Glomerular visceral epithelial cell (primary cell): ENCODE results near the gene EPS15.
A peak's percentile ranks its signal among the peaks of the same experiment; 100 is the strongest.
"Not testable (repeated sequence)": the region's sequence is repeated elsewhere in the genome, so short reads cannot be mapped to it uniquely, and the experiment has no call there.

Experiments used
- DNase-seq: peaks from one replicate; pipeline ENCODE4 v3.0.0-alpha.2; 2016; ENCODE audit errors: extremely low spot score

Gene EPS15

DNA sequence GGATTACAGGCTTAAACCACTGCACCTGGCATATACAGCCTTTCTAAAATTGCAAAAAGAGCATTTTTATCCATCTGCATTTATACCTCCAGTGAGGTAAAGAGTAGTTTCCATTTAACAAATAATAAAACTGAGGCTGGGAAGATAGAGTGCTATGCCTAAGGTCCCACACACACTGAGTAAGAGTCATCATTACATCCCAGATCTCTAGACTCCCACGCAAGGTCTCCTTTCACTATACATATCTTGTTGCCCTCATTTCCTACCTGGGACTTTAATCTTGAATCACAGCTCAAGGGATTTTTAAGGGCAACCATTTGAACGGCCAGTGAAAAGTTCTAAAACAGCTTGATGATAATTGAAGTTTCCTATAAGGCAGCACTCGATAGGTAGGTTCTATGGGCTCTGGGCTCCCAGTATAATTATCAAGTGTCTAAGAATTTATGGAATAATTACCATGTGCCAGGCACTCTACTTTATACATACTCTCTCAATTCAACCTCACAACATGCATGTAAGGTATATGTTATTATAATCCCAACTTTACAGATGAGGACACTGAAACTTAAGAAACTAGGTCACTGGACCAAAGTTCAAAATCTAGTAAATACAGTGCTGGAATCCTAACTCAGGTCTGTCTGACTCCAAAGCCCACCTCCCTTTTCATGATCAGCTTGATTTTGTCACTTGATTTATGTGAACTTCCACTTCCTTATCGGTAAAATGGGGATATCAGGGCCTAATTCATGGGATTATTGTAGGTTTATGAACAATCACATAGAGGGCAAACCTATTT lies 23.3 kb upstream of the EPS15 start:
- DNase-seq: no peak

DNA sequence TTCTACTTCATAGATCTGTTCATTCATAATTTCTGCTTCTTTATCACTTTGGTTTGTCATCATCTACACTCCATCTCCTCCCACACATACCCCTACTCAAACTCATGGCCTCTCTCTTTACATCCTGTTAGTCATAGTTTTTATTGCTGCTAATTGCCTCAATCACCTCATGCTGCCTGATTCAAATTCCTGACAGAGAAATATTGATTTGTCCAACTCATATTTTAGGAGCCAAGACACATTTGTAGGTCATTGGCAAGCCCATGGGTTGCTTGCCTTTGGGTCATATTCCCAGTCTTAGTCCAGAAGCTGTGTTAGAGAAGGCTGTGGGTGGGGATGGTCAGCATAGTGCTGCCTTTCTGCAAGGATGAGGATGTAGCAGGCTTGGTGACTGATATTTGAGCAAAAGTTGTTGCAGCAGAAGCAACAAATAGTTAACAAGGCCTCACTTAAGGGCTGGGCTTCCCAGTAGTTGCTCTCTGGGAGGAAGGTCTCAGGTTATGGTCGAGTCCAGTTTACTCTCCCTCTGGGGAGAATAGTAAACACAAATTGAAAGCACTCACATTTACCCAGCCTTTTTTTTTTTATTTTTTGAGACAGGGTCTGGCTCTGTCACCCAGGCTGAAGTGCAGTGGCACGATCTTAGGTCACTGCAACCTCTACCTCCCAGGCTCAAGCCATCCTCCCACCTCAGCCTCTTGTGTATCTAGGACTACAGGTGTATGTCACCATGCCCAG lies 22.4 kb upstream of the EPS15 start:
- no peak for DNase-seq

DNA sequence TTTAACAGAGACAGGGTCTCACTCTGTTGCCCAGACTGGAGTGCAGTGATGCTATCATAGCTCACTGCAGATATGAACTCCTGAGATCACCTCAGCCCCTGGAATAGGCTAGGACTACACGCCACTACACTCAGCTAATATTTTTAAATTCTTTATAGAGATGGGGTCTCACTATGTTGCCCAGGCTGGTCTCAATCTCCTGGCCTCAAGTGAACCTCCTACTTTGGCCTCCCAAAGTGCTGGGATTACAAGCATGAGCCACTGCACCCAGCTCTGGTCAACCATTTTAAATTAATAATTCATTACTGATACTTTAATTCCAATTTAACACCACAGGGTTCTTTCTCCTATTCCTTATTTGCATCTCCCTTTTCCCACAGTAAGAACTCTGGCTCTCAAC lies 18.5 kb upstream of the EPS15 start:
- DNase-seq: no peak

DNA sequence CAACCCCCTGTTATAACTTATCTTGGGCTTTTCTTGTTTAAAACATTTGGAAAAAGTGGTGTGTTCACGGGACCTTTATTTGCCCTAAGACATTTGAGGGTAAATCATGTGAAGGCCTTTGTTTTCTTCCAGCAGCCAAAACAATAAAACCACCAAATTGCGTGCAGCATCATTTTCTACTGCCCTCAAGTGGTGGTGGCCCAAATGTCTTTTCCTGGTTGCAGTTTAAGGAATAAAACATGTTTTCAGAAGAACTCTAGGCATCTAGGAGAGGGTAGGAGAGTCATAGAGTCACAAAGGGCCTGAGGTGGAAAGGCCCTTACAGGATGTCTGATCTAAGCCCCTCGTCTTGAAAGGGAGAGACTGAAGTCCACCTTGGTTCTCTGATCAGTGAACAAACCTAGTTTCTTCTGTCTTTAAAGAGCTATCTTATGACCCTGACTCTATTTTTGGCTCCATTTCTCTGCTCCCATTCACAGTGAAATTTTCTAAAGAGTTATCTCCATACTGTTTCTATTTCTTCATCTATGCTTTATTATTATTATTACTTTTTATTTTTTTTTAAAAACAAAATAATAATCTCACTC lies 16.0 kb upstream of the EPS15 start:
- DNase-seq: peak; percentile 60

DNA sequence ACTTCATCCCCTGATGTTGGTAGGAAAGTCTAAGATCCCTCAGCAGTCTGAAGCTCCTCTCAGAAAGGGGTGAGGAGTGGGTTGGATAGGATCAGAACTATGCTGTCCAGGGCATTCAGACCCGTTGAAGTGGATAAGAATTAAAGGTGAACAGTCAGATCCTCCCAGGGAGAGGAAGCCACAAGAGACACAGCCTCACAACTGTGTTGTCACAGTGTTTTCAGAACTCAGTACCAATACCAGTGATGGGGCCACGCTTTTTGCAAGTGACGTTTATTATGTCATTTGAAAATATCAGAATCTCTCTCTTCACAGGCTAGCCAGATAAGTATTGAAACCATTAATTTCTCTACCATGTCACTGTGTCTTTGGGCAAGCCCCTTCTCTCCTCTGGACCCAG lies 15.4 kb upstream of the EPS15 start:
- no peak for DNase-seq

DNA sequence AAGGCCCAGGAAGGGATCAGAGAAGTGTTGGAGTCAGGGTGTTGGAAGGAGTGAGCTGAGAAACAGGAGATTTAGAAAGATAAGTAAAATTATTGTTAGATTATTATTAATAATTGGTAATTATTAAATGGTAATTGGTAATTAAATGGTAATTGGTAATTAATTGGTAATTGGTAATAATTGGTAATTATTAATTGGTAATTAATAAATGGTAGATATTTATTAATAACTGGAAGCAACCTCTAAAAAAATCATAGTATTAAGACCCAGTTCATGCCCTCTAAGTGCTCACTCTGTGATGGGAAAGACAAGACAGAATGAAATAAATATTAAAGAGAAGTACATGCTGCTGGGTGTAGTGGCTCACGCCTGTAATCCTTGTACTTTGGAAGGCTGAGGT lies 13.8 kb upstream of the EPS15 start:
- DNase-seq: no peak

DNA sequence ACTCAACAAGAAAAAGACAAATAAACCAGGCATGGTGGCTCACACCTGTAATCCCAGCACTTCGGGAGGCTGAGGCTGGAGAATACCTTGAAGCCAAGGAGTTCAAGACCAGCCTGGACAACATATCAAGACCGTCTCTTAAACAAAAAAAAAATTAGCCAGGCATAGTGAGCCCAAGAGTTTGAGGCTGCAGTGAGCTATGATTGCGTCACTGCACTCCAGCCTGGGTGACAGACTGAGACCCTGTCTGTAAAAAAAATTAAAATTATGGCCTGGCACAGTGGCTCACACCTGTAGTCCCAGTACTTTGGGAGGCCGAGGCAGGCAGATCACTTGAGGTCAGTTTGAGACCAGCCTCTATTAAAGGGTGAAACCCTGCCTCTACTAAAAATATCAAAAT lies 11.4 kb upstream of the EPS15 start:
- DNase-seq: not testable (repeated sequence)

DNA sequence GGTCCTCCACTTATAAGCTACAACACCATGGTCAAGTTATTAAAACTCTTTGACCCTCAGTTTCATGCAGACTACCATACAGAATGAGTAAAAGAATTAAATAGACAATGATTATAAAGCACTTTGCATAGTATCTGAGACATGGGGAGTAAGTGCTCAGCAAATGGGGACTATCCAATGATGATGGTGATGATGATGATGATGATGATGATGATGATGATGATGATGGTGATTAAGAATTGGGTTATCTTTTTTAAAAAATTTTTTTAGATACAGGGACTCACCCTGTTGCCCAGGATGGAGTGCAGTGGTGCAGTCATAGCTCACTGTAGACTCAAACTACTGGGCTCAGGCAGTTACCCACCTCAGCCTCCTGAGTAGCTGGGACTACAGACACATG lies 8.1 kb upstream of the EPS15 start:
- DNase-seq: no peak

DNA sequence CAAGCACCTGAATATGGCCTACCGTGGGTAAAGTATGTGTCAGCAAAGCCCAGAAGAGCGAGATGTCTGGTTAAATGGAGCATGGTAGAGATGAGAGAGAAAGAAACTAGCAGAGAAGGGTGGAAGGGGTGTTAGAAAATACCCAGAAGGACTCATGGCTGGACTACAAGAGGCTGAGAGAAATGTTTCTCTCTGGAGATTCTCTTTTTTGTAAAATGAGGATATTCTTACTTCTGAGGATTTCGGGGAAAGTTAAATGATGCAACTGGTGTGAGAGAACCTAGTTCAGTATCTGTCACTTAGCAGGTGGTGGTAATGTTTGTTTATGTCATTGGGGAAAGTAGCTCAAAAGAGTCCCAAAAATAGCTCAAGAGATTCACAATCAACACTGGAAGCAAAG lies 7.2 kb upstream of the EPS15 start:
- DNase-seq: no peak

DNA sequence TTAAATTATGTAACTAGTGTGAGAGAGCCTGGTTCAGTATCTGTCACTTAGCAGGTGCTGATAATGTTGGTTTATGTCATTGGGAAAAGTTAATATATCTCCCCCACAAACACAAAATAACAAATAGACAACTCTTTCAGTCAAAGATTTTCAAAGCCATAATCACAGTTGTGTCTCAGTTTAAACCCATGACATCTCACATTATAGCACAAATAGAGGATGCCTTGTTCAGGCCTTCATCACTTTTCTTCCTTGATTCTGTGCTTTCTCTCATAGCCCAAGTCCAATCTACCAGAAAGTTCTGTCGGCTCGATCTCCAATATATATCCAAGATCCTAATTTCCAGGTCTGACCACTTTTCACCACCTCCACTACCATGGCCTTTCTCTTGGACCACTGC lies 6.2 kb upstream of the EPS15 start:
- DNase-seq: no peak

DNA sequence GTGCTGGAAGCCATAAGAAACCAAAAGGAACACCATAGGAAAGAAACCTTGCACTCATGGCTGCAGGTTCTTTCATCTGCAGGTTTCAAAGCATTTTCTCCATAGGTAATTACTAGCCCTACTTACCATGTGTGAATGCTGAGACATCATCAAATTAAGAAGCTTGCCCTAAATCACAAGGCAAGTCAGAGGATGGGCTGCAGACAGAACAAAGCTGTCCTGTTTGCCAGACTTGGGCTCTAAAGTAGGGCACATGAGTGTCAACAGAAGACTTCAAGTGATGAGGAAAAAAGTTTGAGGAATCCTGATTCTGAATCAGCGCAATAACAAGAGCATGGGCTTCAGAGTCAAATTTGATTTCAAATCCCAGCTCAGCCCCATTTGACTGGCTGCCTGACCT lies 5.8 kb upstream of the EPS15 start:
- DNase-seq: no peak

DNA sequence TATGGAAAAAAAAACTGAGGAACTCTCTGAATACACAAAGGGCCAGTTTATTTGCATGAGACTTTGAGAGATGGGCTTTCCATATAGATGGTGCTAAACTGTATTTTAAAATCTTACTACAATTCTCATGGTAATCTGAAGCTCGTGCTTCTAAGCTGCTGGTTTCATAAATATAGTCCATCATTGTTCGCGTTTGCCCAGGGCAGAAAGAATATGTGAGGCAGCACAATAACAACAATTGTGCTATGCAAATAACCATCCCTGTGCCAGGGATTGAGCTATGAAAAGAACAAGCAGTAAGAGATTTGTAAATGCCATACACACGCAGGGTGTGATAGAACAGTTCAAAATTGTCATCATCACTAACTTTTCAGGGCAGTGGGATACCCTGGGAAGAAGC lies 4.9 kb upstream of the EPS15 start:
- no peak for DNase-seq

DNA sequence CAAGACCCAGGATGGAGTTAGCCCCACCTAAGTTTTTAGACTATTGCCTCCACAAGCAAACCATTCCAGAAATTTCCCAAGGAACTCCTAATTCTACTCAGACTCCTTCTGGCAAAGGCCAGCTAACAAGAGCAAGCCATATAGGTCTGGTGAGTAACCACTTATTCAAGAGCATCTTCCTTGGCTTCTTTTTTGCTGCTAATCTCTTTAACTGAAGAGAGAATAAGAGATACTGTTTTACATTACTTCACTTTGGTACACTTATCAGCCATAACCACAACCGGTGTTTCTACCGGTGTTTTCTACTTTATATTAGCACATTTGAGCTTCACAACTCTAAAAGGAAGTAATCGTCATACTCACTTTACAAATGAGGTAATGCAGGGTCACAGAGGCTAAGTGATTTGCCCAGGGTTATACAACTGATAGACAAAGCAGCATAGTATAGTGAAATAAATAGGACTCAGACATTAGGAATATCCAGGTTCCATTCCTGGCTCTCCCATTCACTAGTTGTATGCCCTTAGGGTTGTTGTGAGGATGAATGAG lies 1.7 kb upstream of the EPS15 start:
- DNase-seq: no peak

DNA sequence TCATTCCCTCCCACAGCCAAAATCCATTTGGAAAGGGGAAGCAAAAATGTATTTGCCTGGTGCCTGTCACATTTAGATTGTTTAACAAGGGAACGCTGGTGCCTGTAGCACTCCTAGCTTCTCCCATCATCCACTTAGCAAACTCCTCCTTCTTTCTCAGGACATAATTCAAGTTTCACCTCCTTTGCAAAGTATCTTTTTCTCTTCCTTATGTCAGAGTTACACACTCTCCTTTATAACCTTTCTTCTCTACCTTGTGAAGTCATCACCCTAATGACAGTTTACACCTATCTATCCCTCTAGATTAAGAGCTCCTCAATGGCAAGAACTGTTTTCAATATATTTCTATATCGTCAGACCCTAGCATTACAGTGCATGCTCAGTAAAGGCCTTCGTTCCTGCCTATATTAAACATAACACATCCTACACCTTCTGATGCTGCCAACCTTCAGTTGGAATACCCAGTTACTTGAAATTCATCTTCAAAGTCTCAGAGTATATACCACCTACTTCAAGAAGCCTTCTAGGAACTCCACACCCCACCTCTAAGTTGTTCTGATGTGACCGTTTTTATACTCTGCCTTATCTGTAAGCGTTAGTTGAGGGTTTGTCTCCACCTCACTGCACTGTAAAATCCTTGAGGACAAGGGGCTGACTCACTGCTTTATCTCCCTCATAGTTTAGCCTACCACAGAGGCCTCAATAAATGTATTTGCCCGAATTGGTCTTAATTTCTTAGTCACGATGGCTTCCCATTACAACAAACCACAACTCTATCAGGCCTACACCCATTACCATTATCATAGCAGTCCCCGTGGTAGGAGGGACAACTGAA lies 1.0 kb upstream of the EPS15 start:
- peak; percentile 62 for DNase-seq

DNA sequence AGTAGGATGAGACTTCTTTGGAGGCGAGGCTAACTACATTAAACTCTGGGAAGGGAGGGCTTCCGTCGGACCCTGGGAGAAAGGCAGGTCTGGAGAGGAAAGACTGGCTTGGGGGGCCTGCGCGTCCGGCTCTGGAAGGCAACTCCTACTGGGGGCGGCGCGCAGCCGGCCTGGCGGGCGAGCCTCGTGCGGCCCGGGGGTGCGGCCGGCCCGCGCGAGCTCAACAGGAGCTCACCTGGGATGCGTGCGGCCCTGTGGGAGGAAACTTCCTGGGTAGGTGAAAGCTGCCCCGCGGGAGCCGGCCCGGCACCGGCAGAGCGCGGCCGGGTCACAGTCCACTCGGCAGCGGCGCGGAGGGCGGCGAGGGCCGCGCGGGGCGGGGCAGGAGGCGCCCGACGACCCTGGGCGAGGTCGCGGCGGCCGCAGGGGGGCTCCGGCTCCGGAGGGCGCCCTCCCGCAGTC lies 449 bp downstream of the EPS15 start:
- DNase-seq: peak; percentile 46

DNA sequence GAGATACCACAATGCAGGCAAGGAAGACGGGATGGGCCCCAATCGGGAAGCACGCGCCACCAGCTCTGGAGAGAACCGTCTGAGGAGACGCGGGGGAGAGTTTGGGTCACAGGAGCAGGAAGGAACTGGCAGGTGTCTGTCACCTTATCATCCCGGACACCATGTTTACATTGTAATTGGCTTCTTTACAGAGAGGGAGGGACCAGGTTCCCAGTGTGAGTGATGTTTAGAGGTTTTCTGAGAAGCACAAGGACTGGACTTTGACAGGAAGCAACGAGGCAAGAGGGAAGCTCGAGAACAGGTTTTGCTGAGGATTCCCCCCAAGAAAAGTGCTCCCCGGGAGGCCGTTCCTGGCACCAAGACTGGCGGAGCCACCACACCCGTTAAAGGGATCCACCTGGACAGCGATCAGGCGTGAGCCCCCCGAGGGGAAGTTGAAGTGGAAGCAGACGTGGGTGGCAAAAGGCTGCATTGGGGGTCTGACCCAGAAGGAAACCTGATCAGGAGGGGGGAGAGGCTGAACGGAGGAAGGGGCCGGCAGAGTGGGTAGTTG lies 957 bp downstream of the EPS15 start:
- peak; percentile 39 for DNase-seq

DNA sequence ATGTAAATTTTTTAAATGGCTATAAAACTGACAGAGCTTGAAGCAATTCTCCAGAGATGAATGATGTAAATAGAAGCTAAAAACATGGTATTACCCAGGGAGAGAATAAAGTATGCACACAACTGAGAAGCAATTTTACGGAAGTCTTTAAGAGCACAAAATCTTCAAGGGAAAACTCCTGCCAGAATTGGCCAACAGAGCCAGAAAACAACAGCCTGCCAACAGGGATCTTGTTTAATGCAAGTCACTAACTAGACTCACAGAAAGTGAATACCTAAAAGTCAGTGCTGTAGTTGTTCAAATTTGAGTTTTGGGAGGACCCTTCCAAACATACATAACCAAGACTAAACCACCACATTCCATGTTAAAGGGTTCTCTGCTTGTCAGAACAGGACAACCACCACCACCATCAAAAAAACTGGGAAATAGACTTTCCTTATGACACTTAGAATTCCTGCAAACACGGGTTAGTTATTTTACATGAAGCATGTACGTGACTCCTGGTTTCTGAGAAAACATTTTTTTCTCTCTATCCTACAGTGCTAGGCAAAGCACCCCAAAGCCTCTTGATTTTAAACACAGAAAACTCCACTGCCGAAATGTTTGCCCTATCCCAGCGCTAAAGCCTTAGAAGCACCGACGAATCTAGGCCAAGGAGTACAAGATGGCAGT lies 1.6 kb downstream of the EPS15 start:
- DNase-seq: no peak

DNA sequence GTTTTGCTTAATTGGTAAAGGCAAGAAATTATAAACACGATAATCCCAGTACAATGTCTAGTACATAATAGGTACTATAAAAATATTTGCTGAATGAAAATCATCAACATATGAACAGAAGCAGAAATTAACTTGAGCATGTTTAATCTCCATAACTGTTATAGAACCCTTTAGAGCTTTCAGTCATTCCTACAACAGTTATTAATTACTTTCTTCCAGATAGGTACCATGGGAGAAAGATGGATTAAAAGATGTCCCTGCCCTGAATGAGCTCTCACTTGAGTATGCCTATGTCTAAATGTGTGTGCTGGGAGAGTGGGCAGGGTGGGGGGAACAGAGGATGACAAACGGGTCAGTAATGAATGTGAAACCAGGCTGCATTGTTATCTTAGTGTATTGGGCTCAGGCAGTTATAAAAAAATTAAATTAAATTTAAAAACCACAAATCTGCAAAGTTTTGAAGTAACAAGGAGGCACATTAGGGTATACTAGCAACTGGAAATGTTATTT lies 2.4 kb downstream of the EPS15 start:
- peak; percentile 11 for DNase-seq

DNA sequence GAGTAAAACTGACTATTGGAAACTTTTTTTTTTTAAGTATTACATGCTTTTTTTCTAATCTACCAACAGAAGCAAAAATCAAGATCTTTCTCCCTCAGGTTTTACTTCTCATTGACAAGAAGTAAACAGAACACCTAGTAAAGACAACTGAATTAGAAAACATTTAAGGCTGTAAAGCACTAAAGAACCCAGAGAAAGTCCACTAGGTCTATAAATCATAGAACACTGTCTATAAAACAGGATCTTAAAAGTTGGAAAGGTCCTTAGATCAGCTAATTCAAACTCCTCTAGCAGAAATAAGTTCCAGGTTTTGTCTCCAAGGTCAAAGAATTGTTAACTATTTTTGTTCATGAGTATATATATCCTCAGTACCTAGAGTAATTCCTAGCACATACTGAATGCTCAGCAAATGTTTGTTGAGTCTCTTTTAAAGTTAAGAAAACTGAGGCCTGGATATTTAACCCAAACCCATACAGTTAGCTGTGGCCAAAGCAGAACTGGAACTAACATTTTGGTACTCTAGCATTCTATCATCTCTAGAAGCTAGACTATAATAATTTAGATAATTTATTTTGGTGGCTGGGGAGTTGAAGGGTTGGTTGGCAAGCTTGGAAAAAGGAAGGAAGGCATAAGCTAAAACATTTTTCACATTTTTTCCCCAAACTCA lies 3.0 kb downstream of the EPS15 start:
- no peak for DNase-seq

DNA sequence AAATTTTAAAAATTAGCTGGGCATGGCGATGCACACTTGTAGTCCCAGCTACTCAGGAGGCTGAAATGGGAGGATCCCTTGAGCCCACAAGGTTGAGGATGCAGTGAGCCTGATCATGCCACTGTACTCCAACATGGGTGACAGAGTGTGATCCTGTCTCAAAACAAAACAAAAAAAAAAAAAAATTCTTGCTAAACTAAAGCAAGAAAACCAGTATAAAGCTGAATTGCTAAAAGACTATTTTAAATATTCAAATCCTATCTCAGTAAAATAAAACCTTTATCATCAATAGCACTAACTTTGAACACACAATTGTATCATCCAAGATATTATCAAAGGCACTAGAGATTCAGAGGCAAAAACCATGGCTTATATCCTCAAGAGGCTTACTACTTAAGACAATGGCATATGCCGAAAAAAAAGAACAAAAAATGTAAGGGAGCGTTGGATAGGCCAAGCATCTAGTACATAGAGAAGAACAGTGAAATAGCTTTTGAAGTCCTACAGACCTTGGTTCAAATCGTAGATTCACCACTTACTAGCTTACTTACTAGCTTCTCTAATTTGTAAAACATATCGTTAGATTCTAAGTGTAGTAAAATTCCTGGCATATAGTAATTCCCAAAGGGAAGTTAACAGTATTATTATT lies 3.6 kb downstream of the EPS15 start:
- no peak for DNase-seq
